ENCODE results near the gene OR6K3. TPM values are rescaled to one million over a fixed set of nuclear protein-coding genes. Genes with fewer than 3 reads are reported as not detected.

Gene OR6K3
- polyA plus RNA-seq, 1 donor (not counting 4 experiments of a cell fraction or from before 2014, with no cell fraction given) = not detected

DNA sequence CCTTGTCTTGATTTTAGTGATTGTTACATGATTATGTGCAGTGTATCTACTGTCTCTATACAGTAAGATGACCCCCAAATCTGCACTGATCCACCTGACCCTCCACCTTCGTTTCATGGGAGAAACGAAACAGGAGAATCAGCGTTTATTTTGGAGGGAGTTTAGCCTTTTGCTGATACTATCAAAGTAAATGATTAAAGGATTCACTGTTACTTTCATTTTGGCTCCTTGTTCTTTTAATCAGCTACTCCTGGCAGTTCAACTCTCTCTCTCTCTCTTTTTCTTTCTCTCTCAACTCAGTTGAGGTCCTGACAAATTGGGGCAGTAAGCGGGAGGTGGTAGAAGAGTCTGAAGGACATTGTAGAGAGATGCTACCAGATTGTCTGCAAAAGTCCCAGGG, 9.9 kb upstream of the OR6K3 start:
- Histone ChIP-seq H3K36me3 (ENCODE audit: control insufficient read depth in 2 of 2, extremely low read depth in 1 of 2, insufficient read depth in 2 of 2, low read length in 2 of 2) (no peaks in the 10 kb centered on the region), H2AFZ (ENCODE audit: control insufficient read depth, low read length) (no peak overlapping the region), H3K4me3 (ENCODE audit: control insufficient read depth in 2 of 3, extremely low read depth in 1 of 3, insufficient read depth in 2 of 3, low read depth in 1 of 3, low read length in 3 of 3) (no peak overlapping the region), H4K20me1 (ENCODE audit: control insufficient read depth, extremely low read depth, insufficient read depth, low read length) (no peaks in the 10 kb centered on the region), H3K27ac (ENCODE audit: control insufficient read depth, insufficient read depth, low read length) (no peak overlapping the region), H3K4me1 (ENCODE audit: control insufficient read depth, extremely low read depth, insufficient read depth, low read length) (no peaks in the 10 kb centered on the region), H3K9me3 (ENCODE audit: control insufficient read depth, low read depth, low read length) (no peaks in the 10 kb centered on the region), H3K9me1 (ENCODE audit: control insufficient read depth, extremely low read depth, insufficient read depth, low read length) (no peaks in the 10 kb centered on the region), H3K9ac (ENCODE audit: control insufficient read depth, extremely low read depth, insufficient read depth, low read length) (no peak overlapping the region), H3K27me3 (ENCODE audit: control insufficient read depth, extremely low read depth, insufficient read depth, low read length) (no peaks in the 10 kb centered on the region), H3K79me2 (ENCODE audit: control insufficient read depth, insufficient read depth, low read length) (no peaks in the 10 kb centered on the region), H3K4me2 (ENCODE audit: control insufficient read depth, extremely low read depth, insufficient read depth, low read depth, low read length) (no peak overlapping the region)
- no peak for DNase-seq (ENCODE audit: low read depth, low spot score)
- no peak for FAIRE-seq
- TF ChIP-seq, protein P1, sequence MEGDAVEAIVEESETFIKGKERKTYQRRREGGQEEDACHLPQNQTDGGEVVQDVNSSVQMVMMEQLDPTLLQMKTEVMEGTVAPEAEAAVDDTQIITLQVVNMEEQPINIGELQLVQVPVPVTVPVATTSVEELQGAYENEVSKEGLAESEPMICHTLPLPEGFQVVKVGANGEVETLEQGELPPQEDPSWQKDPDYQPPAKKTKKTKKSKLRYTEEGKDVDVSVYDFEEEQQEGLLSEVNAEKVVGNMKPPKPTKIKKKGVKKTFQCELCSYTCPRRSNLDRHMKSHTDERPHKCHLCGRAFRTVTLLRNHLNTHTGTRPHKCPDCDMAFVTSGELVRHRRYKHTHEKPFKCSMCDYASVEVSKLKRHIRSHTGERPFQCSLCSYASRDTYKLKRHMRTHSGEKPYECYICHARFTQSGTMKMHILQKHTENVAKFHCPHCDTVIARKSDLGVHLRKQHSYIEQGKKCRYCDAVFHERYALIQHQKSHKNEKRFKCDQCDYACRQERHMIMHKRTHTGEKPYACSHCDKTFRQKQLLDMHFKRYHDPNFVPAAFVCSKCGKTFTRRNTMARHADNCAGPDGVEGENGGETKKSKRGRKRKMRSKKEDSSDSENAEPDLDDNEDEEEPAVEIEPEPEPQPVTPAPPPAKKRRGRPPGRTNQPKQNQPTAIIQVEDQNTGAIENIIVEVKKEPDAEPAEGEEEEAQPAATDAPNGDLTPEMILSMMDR (optimal IDR thresholded peaks at IDR 0.05 in 1 of 3, IDR thresholded peaks at IDR 0.05 in 1 of 3, conservative IDR thresholded peaks at IDR 0.05 in 1 of 3; ENCODE audit: extremely low read depth in 1 of 3, insufficient read depth in 2 of 3, low read length in 3 of 3) = no peak
- no peak for TF ChIP-seq EZH2 (IDR thresholded peaks at IDR 0.05; ENCODE audit: low read length)
- dilution Hi-C loops (cut with MboI; ENCODE audit: extremely low pct_ligation_motif_present, low sequenced_read_pairs) = no loop called here

DNA sequence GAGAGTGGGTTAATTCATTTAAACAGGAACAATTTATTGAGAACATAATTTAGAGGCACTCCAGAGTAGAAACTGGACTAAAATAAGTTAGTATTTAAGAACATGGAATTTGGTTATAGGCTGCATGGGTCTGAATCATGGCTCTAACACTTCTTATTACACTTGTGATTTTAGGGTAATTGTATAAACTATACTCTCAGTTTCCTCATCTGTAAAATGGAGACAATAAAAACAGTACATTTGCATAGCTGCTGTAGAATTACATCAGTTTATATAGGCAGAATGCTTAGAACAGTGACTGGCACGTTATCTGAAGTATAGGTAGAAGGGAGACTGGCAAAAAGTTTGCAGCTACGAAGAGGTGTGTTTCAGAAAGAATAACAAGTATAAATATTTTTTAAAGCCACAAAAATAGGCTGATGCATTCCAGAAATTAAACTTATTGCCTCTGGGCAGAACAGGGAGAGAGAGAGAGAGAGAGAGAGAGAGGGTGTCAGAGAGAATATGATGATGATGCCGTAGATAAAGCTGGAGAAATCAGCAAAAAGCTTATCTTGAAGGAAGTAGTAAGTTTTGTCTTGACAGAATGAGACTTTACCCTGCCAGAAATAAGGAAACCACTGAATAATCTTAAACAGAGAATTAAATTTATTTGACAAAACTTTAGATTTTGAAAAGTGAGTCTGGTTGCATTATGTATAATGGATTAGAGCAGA, 8.1 kb upstream of the OR6K3 start:
- Histone ChIP-seq H4K20me1 (ENCODE audit: control insufficient read depth, extremely low read depth, insufficient read depth, low read length) (no peaks in the 10 kb centered on the region), H3K4me3 (ENCODE audit: control insufficient read depth in 2 of 3, extremely low read depth in 1 of 3, insufficient read depth in 2 of 3, low read depth in 1 of 3, low read length in 3 of 3) (no peak overlapping the region), H3K27ac (ENCODE audit: control insufficient read depth, insufficient read depth, low read length) (no peak overlapping the region), H3K79me2 (ENCODE audit: control insufficient read depth, insufficient read depth, low read length) (no peaks in the 10 kb centered on the region), H3K9me3 (ENCODE audit: control insufficient read depth, low read depth, low read length) (no peaks in the 10 kb centered on the region), H3K9me1 (ENCODE audit: control insufficient read depth, extremely low read depth, insufficient read depth, low read length) (no peaks in the 10 kb centered on the region), H3K4me2 (ENCODE audit: control insufficient read depth, extremely low read depth, insufficient read depth, low read depth, low read length) (no peak overlapping the region), H3K27me3 (ENCODE audit: control insufficient read depth, extremely low read depth, insufficient read depth, low read length) (no peaks in the 10 kb centered on the region), H3K9ac (ENCODE audit: control insufficient read depth, extremely low read depth, insufficient read depth, low read length) (no peak overlapping the region), H3K36me3 (ENCODE audit: control insufficient read depth in 2 of 2, extremely low read depth in 1 of 2, insufficient read depth in 2 of 2, low read length in 2 of 2) (no peaks in the 10 kb centered on the region), H3K4me1 (ENCODE audit: control insufficient read depth, extremely low read depth, insufficient read depth, low read length) (no peaks in the 10 kb centered on the region), H2AFZ (ENCODE audit: control insufficient read depth, low read length) (no peak overlapping the region)
- dilution Hi-C loops (cut with MboI; ENCODE audit: extremely low pct_ligation_motif_present, low sequenced_read_pairs) = no loop called here
- no peak for FAIRE-seq
- no peak for DNase-seq (ENCODE audit: low read depth, low spot score)
- TF ChIP-seq EZH2 (IDR thresholded peaks at IDR 0.05; ENCODE audit: low read length) = no peak
- TF ChIP-seq, protein P1 (optimal IDR thresholded peaks at IDR 0.05 in 1 of 3, IDR thresholded peaks at IDR 0.05 in 1 of 3, conservative IDR thresholded peaks at IDR 0.05 in 1 of 3; ENCODE audit: extremely low read depth in 1 of 3, insufficient read depth in 2 of 3, low read length in 3 of 3) = no peak

Measured in keratinocyte (primary cell).